ENCODE measurements around the gene FMNL3.

Gene FMNL3

GRCh38 chr12:49708851-49709250, 1.6 kb upstream of the FMNL3 start:
- DNase-seq, result no peak

GRCh38 chr12:49707812-49708147, 575 bp upstream of the FMNL3 start:
- DNase-seq, result no peak

- DNase-seq, result no peak
Observed at GRCh38 chr12:49706351-49707127, 666 bp downstream of the FMNL3 start.

GRCh38 chr12:49705479-49706134, 1.6 kb downstream of the FMNL3 start:
- no peak for DNase-seq

GRCh38 chr12:49703647-49704137, 3.5 kb downstream of the FMNL3 start:
- no peak for DNase-seq

- DNase-seq, result no peak
Observed at GRCh38 chr12:49702676-49703215, 4.5 kb downstream of the FMNL3 start.

GRCh38 chr12:49702009-49702408, 5.2 kb downstream of the FMNL3 start:
- no peak for DNase-seq

GRCh38 chr12:49698619-49699545, 8.3 kb downstream of the FMNL3 start:
- no peak for DNase-seq

- DNase-seq, result no peak
Observed at GRCh38 chr12:49697808-49698207, 9.4 kb downstream of the FMNL3 start.

- no peak for DNase-seq
Observed at GRCh38 chr12:49696723-49697122, 10.5 kb downstream of the FMNL3 start.

- no peak for DNase-seq
Observed at GRCh38 chr12:49693931-49694444, 13.2 kb downstream of the FMNL3 start.

- no peak for DNase-seq
Observed at GRCh38 chr12:49692851-49693250, 14.4 kb downstream of the FMNL3 start.

GRCh38 chr12:49689785-49690184, 17.4 kb downstream of the FMNL3 start:
- no peak for DNase-seq

- DNase-seq, result no peak
Observed at GRCh38 chr12:49689237-49689636, 18.0 kb downstream of the FMNL3 start.

GRCh38 chr12:49687941-49688340, 19.3 kb downstream of the FMNL3 start:
- DNase-seq, result no peak

- DNase-seq, result no peak
Observed at GRCh38 chr12:49684310-49684854, 22.8 kb downstream of the FMNL3 start.

GRCh38 chr12:49683599-49684309, 23.5 kb downstream of the FMNL3 start:
- DNase-seq, result no peak

GRCh38 chr12:49680075-49680474, 27.1 kb downstream of the FMNL3 start:
- no peak for DNase-seq

- no peak for DNase-seq
Observed at GRCh38 chr12:49678711-49679110, 28.5 kb downstream of the FMNL3 start.

- no peak for DNase-seq
Observed at GRCh38 chr12:49675137-49675536, 32.1 kb downstream of the FMNL3 start.

- no peak for DNase-seq
Observed at GRCh38 chr12:49674318-49674981, 32.8 kb downstream of the FMNL3 start.

Data from NCI-H1436 treated with DMSO at 0.1 percent for 48 hours (cell line).